Activated CD4-positive, alpha-beta T cell treated with anti-CD3 and anti-CD28 coated beads for 1 hour (primary cell): Measurements from ENCODE around the gene TUB.

Source experiments
- DNase-seq: peaks from one replicate; pipeline ENCODE4 v3.0.0-alpha.2; 2020

The TUB gene

DNA sequence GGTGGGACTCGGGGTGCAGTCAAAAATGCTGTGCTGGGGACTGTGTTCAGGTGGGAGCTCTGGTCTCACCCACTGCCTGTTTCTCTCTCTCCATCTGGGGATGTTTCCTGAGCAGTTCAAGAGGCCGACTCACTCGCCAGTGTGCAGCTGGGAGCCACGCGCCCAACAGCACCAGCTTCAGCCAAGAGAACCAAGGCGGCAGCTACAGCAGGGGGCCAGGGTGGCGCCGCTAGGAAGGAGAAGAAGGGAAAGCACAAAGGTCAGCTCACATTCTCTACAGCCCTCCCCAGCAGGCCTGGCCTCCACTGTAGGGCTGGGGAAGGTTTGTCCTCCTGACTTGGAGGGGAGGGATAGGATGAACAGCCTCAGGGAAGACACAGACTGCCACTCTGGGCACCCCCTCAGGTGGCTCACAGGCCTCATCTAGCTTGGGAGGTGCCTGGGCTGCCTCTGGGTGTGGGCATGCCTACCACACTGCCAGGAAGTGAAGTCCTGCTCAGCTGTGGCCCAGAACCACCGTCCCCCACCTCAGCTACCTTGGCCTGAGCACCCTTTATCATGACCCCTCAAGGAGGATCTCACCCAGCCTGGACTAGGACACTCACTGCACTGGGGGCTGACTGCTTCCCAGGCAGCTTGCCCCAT lies 13.0 kb downstream of the TUB start:
- DNase-seq = no peak

DNA sequence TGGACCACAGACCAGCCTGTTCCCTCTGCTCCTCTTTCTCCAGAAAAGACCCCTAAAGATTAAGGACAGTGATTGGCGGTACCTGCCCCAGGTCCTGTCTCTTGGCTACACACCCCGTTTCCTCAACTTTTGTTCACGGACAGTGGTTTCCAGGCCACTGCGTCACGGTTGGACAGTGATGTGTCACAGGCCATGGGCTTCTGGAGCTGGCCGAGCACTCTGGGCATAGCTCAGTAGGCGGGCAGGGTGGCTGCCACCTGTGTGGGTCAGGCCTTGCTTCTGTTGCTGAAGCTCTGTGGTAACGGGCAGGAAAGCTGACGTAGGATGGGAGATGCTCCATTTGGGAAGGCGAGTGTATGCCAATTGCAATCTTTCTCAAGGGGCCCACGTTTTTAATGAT lies 13.6 kb downstream of the TUB start:
- no peak for DNase-seq

DNA sequence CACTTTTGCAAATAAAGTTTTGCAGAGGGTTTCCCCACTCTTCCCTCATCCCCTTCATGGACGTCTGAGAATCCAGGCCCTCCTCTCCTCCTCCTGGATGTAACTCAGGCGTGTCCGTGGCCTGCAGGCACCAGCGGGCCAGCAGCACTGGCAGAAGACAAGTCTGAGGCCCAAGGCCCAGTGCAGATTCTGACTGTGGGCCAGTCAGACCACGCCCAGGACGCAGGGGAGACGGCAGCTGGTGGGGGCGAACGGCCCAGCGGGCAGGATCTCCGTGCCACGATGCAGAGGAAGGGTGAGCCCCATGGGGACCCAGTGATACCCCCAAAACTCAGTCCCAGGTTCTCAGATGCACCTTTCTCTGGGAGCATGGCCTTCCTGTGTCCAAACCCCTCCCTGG lies 14.4 kb downstream of the TUB start:
- DNase-seq = no peak

DNA sequence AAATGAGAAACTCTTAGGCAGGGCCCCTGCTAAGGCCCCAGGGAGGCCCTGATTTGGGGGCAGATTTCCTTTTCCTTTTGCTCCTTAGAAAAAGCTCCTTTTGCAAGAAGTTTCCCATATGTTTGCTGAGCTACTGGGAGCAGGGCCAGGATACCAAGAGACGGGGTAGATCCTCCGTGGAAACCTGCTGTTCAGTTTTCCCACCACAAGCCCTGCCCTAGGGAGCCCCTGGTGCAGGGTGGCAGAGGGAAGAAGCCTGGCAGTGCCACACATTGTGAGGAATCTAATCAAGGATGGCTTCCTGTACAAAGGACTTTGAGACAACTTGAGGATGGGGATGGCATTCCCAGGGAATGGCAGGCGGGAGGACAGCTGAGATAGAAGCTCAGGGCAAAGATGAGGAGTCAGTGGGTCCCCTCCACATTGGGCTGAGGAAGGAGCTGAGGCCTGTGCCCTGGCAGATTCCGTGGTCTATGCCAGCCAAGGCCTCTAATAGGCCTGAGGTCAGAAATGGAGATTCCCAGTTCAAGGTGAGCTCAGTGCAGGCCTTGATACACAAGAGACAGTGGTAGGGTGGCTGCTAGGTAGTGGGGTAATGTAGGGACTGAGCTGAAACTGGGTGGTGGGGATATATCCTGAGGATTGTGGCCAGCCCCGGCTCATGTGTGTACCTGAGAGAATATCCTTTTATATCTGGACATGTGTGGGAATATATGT lies 15.0 kb downstream of the TUB start:
- DNase-seq = no peak

DNA sequence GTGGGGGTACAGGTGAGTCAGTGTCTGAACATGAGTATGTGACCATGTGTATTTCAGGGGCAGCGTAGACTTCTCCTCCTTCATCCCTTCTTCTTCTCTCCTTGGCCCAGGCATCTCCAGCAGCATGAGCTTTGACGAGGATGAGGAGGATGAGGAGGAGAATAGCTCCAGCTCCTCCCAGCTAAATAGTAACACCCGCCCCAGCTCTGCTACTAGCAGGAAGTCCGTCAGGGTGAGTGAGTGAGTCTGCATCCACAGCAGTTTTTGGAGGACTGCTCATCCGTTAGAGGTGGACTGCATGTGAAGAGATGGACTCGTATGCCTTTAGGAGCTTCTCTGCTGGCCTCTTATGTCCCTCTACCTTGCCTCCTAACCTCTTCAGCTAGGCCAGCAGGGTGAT lies 15.6 kb downstream of the TUB start:
- DNase-seq = no peak

DNA sequence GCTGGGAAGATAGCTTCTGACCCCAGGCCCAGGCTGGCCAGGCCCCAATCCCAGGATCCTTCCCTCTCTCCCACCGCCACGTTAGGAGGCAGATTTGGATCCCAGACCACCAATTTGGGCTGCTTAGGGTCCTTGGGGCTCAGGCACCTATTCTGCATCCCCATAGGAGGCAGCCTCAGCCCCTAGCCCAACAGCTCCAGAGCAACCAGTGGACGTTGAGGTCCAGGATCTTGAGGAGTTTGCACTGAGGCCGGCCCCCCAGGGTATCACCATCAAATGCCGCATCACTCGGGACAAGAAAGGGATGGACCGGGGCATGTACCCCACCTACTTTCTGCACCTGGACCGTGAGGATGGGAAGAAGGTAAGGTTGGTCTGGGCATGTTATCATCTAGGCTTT lies 16.1 kb downstream of the TUB start:
- DNase-seq = no peak

DNA sequence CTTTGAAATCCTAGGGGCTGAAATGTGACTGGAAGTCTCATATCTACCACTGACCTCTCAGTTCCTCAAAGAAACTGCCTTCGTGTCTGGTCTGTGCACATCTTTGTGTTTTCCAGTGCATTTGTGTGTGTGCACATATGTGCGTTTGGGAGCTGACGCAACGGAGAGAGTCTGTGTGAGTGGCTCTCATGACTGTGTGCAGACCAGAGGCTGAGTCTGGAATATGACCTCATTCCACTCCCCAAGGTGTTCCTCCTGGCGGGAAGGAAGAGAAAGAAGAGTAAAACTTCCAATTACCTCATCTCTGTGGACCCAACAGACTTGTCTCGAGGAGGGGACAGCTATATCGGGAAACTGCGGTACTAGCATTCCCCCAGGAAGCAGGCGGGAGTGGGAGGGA lies 16.5 kb downstream of the TUB start:
- no peak for DNase-seq

DNA sequence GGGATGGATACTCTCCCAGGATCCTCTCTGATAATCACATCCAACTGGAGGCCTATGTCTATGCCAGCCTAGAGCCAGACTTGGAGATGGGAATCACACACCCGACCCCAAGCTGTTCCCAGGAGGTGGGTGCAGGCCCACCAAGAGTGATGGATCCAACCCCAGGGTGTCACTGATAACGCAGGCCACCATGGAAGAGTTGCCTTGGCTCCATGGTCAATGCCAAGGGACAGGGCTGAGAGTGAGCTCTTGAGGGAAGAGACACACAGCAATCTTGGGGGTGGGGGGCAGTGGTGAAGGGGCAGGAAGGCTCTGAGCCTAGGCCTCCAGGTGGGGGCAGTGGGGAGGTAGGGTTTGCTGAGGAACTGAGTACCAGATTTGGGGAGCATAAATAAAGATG lies 16.9 kb downstream of the TUB start:
- DNase-seq = no peak

DNA sequence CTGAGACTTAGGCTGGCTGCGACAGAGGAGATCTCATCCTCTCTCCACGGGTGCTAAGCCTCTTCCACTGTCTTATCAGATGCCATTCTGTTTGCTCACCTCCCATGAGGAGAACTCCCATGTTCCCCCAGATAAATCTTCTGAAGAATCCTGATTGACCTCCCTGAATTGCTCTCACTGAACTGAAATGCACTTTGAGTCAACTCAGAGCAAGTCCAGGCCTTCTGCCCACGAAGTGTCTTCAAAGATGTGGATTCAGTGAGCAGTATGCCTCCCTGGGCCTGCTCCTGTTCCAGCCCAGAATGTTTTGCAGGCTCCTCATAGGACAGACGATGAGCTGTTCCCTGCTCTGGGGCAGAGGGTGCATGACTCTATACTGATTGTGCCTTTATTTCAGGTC lies 17.4 kb downstream of the TUB start:
- DNase-seq = no peak

DNA sequence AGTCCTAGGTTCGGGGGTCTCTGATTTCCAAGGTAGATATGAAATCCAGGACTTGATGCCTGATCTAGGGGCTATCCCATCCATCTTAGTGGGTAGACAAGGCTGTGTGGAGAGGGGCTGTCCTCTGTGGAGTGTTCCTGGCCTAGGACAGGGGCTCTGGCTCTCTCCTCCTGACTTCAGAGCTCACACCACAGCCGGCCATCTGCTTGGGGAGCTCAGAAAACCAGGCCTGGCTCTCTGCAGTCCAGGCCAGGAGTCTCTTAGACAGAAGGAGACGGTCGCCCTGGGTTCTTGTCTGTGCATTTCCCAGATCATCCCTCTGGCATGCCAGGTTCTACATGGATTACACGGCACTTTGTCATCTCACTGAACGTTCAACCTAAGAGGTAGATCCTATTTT lies 17.9 kb downstream of the TUB start:
- DNase-seq = no peak

DNA sequence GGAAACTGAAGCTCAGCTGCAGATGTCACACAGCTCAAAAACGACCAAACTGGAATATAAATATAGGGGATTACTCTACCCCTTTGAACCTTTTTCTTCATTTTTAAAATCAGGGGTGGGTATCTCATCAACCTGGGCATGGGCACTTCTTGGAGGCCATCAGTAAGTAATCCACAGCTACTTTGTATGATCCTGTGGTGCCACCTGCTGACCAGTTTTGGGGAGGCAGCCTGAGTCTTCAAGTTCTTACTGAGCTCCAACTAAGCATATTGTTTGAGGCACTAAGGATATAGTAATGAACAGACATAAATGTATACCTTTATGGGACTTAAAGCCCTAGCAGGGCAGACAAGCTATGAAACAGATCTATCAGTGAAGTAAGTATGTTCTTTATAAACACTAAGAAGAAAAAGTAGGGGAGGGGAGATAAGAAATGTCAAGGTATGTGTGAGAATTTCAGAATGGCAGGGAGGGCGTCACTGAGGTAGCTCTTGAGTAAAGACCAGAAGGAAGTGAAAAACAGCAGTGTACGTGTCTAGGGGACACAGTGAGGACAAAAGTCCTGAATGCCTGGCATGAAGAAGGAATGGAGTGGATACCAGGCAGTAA lies 18.4 kb downstream of the TUB start:
- DNase-seq = peak; percentile 57

DNA sequence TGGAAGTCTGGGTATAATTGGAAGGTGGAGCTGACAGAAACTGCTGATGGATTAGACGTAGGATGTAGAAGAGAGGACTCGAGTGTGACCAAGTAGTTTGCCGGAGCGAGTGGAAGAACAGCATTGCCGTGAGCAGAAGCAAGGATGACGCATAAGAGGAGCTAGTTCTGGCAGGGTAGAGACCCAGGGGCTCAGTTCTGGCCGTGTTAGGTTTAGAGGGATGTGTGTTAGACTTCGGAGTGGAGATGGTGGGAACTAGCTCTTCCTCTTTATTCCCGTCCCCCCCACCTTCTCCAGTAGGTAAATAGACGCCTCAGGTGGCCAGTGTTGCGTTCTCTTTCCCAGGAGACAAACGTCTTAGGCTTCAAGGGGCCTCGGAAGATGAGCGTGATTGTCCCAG lies 19.1 kb downstream of the TUB start:
- no peak for DNase-seq

DNA sequence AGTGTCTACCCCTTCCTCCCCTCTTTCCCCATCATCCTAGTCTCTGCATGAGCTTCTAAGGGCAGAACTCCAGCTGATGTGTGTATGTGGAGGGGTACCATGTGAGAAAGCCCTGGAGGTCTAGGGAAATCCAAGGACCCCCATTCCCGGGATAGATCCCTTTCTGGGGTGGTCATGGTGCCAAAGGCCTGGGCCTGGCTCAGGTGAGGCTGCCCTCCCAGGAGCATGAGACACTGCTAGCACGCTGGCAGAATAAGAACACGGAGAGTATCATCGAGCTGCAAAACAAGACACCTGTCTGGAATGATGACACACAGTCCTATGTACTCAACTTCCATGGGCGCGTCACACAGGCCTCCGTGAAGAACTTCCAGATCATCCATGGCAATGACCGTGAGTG lies 19.6 kb downstream of the TUB start:
- DNase-seq = no peak

DNA sequence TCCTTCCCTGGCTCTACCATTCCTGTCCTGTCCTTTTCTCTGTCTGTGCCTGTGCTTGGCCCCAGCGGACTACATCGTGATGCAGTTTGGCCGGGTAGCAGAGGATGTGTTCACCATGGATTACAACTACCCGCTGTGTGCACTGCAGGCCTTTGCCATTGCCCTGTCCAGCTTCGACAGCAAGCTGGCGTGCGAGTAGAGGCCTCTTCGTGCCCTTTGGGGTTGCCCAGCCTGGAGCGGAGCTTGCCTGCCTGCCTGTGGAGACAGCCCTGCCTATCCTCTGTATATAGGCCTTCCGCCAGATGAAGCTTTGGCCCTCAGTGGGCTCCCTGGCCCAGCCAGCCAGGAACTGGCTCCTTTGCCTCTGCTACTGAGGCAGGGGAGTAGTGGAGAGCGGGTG lies 20.4 kb downstream of the TUB start:
- no peak for DNase-seq

DNA sequence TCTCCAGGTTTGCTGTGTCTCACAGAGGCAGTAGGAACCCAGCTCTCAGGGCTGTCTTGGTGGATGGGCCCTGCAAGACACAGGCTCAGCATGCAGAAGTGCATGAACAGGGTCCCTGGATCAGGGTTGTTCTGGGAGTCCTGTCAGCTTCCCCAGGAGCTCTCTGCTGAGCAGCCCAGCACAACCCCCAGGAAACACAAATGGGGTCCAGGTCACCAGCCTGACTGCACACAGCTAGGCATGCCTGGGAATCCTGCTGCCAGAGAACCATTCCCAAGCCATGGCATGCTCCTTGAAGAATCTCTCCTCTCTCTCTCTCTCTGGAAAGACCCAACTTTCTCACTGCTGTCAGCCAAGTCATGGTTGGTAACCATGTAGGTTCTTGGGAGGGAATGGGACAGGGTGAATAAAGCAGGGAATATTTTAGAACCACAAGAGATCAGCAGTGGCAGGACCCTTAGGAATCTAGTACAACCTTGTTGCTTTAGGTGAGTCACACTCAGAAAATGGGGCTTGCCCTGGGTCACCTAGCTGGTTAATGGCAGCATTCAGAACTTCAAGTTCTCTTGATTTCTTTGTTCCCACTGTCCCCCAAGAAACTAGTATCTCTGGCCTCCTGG lies 21.4 kb downstream of the TUB start:
- DNase-seq = no peak

DNA sequence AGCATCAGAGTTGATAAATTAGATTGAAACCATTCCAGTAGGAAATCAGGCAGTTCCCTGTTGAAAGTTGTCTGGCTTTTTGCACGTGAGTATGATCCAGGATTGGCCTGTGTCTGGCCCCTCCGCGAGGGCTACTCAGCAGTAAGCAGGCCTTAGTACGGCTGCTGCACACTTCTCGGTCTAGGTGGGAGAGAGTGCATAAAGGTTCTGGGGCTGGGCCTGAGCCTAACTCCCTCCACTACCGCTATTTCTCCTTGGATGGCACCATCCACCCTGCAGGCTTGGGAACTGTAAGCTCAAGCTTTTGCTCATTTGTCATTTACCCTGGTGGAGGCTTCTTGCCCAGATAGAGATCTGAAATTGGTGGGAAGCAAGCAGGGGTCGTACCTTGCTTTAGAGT lies 22.0 kb downstream of the TUB start:
- DNase-seq = no peak

DNA sequence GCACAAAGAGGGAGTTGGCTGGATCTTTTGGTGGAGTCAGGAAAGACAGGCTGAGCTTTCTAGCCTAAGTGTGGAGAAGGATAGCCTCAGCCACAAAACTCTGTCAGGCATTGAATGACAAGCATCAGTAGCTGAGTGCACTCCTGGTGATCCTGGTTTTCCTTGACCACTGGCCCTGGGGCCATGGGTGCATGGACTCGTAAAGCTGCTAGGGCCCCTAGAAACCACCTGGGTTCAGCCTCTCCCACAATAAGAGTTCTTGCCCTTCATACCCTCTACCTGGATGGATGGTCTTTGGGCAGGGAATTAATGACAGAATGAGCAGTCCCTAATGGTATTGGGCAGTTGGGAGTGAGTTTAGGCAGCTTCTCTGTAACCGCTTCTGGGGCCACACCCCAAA lies 22.9 kb downstream of the TUB start:
- no peak for DNase-seq

DNA sequence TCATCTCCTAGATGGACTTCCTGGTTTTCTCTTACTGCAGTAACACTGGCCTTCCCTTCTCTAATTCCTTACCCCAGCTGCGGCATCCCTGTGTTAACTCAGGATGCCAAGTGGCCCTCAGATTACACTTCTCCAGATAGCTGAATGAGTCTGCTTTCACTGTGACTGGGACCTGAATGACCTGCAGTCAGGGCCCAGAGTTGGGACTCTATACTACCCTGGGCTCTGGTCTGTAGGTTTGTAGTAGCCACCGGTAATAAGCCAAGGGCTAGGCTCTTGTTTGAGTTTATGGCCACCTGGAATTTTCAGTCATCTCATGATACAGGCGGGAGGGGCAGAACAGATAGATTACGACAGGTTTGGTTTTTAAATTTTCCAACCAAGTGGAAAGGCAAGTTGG lies 24.1 kb downstream of the TUB start:
- DNase-seq = no peak

DNA sequence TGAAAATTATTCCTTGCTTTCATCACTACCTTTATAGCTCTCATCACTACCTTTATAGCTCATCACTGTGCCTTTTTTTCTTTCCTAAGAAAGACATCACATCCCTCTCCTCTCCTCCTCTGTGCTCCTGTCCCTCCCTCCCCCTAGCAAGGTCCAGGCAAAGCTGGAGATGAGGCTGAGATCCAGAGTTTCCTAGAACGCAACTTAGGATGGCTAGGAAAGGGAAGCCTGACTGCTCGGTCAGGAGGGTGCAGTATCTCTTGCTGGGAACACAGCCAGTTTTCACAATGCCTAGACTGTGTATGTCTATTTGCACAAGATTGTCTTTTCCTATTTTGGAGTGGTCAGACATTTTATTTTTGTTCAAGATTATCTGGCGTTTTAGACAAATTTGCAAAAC lies 24.7 kb downstream of the TUB start:
- DNase-seq = no peak

DNA sequence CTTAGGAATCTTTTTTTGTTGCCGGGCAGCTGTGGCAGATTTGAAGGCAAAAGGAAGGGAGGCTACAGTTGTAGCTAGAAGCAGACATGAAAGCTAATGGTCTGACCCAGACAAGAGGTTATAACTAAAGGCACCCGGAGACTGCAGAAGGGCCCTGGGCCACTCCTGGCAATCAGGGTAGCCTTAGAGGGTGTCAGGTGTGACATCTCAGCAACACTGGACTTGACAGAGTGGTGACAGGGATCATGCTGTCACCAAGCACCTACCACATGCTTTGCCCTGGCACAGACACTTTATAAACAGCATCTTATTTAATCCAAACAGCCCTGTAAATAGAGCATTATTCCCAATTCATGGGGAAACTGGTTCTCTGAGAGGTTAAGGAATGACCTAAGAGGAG lies 25.7 kb downstream of the TUB start:
- DNase-seq = no peak

DNA sequence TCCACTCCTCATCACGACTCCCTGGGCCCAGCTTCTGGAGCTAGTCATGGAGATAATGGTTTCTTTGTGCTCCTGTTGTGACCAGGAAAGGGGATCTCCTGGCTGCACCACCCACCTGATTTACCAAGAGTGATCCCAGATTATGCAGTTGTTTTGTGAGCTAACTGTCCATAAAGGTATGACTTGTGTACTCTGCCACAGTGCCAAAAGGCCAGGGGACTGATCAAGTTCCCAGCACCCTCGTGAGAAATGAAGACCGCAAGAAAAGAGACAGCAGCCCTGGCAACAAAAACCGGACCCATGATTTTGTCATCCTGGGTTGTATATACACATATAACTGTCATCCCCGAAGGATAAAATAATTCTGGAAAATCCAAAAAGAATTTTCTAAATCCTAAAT lies 26.6 kb downstream of the TUB start:
- DNase-seq = no peak

DNA sequence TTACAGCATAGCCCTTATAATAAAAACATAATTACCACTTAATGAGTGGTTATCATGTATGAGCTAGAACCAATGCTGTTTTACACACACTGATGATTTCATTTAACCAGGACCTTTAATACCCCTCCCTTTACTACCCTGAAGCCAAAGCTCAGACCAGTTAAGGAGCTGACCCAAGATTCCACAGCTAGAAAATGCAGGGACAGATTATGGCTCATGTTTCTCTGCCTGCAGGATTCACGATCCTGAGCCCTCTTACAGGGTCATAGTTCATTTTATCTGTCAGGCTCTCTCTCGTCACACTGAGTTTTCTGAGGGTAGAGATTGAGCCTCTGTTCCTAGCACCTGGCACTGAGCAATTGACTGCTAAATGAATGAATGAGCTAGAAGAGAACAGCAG lies 27.4 kb downstream of the TUB start:
- DNase-seq = no peak

DNA sequence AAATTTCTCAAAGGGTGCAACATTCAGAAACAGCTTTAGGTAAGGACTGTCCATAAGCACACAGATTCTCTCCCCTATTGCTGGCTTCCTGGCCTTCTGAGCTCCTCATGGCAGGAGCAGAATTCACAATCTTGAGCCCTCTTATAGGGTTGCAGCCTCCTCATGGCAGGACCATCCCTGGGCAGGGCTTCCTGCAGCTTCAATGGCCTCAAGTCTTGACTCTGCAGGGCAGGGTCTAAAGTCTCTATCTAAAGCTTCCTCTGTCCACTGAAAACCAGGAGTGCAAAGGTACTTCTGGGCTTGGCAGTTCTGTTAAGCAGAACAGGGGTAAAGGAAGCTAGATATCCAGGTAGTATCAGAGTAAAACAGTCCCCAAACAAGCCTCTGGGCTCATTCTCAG lies 28.7 kb downstream of the TUB start:
- no peak for DNase-seq

DNA sequence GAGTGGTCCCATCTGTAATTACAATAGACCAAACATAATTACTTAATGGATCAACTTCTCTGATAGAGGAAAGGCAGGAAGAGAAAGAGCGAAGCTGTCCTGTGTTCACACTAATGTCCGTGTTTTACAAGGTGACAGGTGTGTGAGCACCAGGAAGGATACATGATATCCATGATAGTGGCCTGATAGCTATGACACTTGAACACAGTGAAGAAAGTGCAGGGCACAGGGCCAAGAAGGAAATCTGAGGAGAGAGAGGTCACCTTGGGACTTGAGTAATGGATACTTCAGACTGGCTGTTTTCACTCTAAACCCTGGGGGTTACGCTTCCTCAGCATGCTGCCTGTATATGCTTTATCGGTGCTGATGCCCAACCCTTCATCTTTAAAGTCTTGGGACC lies 29.4 kb downstream of the TUB start:
- DNase-seq = no peak
